Measurements from ENCODE around the gene ELF4. TPM values are rescaled to one million over a fixed set of nuclear protein-coding genes. Genes with fewer than 3 reads are reported as not detected.
A peak's percentile ranks its signal among the peaks of the same experiment; 100 is the strongest.

Gene ELF4
- total RNA-seq, 1 donor from 2014 or later = 11.3 TPM

GRCh38 chrX:130047416-130047815, 62.9 kb downstream of the ELF4 start:
- DNase-seq = no peak

GRCh38 chrX:130039847-130040246, 70.5 kb downstream of the ELF4 start:
- DNase-seq = peak; percentile 59

GRCh38 chrX:130034178-130034577, 76.1 kb downstream of the ELF4 start:
- DNase-seq = no peak

- DNase-seq = no peak
Observed at GRCh38 chrX:130032552-130032951, 77.7 kb downstream of the ELF4 start.

- DNase-seq = no peak
Observed at GRCh38 chrX:130030826-130031225, 79.5 kb downstream of the ELF4 start.

GRCh38 chrX:130028196-130028595, 82.1 kb downstream of the ELF4 start:
- peak; percentile 1 for DNase-seq

- no peak for DNase-seq
Observed at GRCh38 chrX:130027569-130027968, 82.7 kb downstream of the ELF4 start.

GRCh38 chrX:130025256-130025655, 85.0 kb downstream of the ELF4 start:
- DNase-seq = no peak

GRCh38 chrX:130024127-130024526, 86.2 kb downstream of the ELF4 start:
- DNase-seq = peak; percentile 60

- no peak for DNase-seq
Observed at GRCh38 chrX:130020661-130021324, 89.5 kb downstream of the ELF4 start.

- DNase-seq = no peak
Observed at GRCh38 chrX:130018143-130018542, 92.2 kb downstream of the ELF4 start.

GRCh38 chrX:130015181-130015580, 95.1 kb downstream of the ELF4 start:
- no peak for DNase-seq

Other genes starting within 250 kb of the ELF4 start
- 21.0 TPM for gene UTP14A, start 204.3 kb downstream of the ELF4 start, total RNA-seq
- gene BCORL1, start 127.9 kb downstream of the ELF4 start, total RNA-seq = 6.6 TPM
- gene AIFM1, start 55.3 kb upstream of the ELF4 start, total RNA-seq = 22.0 TPM
- 0.41 TPM for gene RAB33A, start 61.5 kb upstream of the ELF4 start, total RNA-seq
- gene ZNF280C, start 158.4 kb upstream of the ELF4 start, total RNA-seq = 6.1 TPM
- gene SLC25A14, start 229.4 kb upstream of the ELF4 start, total RNA-seq = 8.4 TPM

All from tongue (tissue), 2 donors.